Mesodermal cell (in vitro differentiated cells): Measurements from ENCODE around the gene SERTAD2.

Experiments used
- H3K27ac ChIP-seq: 2 replicates; pipeline ENCODE4 v1.7.0; 2013; ENCODE audit warnings: mild to moderate bottlenecking, low read depth, low read length, moderate library complexity; ENCODE audit not compliant: severe bottlenecking
- H3K36me3 ChIP-seq: 2 replicates; pipeline ENCODE4 v1.7.1; 2013; ENCODE audit warnings: mild to moderate bottlenecking, low read length, moderate library complexity; ENCODE audit not compliant: control insufficient read depth, insufficient read depth
- H3K4me1 ChIP-seq: one replicate; pipeline ENCODE4 v1.7.1; 2013; ENCODE audit warnings: mild to moderate bottlenecking, low read length; ENCODE audit not compliant: insufficient read depth, control insufficient read depth, poor library complexity, severe bottlenecking
- H3K4me3 ChIP-seq: 2 replicates; pipeline ENCODE4 v1.7.0; 2013; ENCODE audit warnings: low read length, control low read depth, mild to moderate bottlenecking; ENCODE audit not compliant: insufficient read depth, poor library complexity, severe bottlenecking; ENCODE audit errors: extremely low read depth
- H3K9me3 ChIP-seq: 2 replicates; pipeline ENCODE4 v1.7.1; 2013; ENCODE audit warnings: mild to moderate bottlenecking, low read length, moderate library complexity; ENCODE audit not compliant: control insufficient read depth
- WGBS, 2 experiments: methylation state at CpG; one replicate each; pipeline ENCODE4 v1.1.5; 2013; ENCODE audit warnings: missing lambda C conversion rate in 2 of 2; ENCODE audit not compliant: insufficient coverage in 2 of 2; 5-methylcytosine and 5-hydroxymethylcytosine counted together

The SERTAD2 gene

GRCh38 chr2:64635976-64636911, 17.5 kb downstream of the SERTAD2 start:
- peaks cover 68% of the 10 kb centered on the region for H3K36me3 ChIP-seq
- H3K9me3 ChIP-seq, result no peaks in the 10 kb centered on the region
- H3K27ac ChIP-seq, result no peak overlapping the region
- peaks cover 30% of the 10 kb centered on the region for H3K4me1 ChIP-seq
- H3K4me3 ChIP-seq, result no peak overlapping the region
- 92 to 96% methylated on average over 32 to 34 of the region's 38 CpGs for WGBS, 2 experiments

- Histone ChIP-seq H3K4me3 (no peak overlapping the region), H3K4me1 (peaks cover 16% of the 10 kb centered on the region), H3K36me3 (peaks cover 68% of the 10 kb centered on the region), H3K27ac (no peak overlapping the region), H3K9me3 (no peaks in the 10 kb centered on the region)
- 80 to 90% methylated on average over 7 of the region's 11 CpGs for WGBS, 2 experiments
These were observed 19.1 kb downstream of the SERTAD2 start for GRCh38 chr2:64634345-64635267.

- Histone ChIP-seq H3K9me3 (no peaks in the 10 kb centered on the region), H3K27ac (no peak overlapping the region), H3K4me1 (peaks cover 14% of the 10 kb centered on the region), H3K4me3 (no peak overlapping the region), H3K36me3 (peaks cover 68% of the 10 kb centered on the region)
- WGBS, 2 experiments, result 96 to 97% methylated on average over 3 to 4 of the region's 9 CpGs
These were observed 20.6 kb downstream of the SERTAD2 start for GRCh38 chr2:64632835-64633819.

DNA sequence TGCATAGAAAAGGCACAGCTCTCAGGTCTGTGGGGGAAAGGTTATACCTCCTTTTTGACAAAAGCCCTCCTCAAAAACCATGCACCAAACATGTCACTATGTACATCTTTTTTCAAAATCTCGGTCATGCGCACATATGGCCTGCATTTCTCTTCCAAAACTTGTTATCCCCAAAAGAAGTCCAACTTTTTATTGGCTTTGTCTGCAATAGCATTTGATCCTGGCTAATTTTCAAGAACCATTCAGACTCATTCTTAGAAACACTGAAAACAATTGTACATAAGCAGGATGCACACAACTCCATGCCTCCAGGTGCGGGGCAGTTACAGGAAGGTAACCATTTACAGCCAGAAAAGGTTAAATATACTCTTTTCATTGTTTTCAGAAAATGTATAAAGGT, 21.9 kb downstream of the SERTAD2 start:
- peaks cover 2% of the 10 kb centered on the region for H3K4me1 ChIP-seq
- H3K4me3 ChIP-seq, result no peak overlapping the region
- H3K36me3 ChIP-seq, result peaks cover 60% of the 10 kb centered on the region
- H3K9me3 ChIP-seq, result no peaks in the 10 kb centered on the region
- no peak overlapping the region for H3K27ac ChIP-seq
- 100% methylated on average over 2 to 3 of the region's 3 CpGs for WGBS, 2 experiments

- Histone ChIP-seq H3K36me3 (peaks cover 50% of the 10 kb centered on the region), H3K4me3 (no peak overlapping the region), H3K9me3 (no peaks in the 10 kb centered on the region), H3K27ac (no peak overlapping the region), H3K4me1 (no peaks in the 10 kb centered on the region)
- 99% methylated on average over 8 to 10 of the region's 10 CpGs for WGBS, 2 experiments
These were observed 23.0 kb downstream of the SERTAD2 start for GRCh38 chr2:64630752-64631151.

DNA sequence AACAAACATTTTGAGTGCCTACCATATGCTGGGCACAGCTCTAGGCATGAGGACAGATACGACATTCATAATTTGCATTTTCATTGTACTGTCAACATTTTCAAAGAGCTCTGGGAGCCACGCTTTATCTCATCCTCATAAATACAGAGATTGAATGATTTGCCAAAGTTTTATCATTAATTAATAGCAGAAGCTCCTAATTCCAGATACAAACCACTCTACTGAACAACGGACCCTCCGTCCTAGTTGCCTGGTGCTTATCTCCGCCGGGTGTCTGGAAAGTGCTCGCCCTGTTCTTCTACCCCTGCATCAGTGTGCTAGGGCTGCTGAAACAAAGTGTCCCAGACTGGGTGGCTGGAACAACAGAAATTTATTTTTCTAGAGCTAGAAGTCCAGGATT, 23.8 kb downstream of the SERTAD2 start:
- Histone ChIP-seq H3K36me3 (peaks cover 41% of the 10 kb centered on the region), H3K4me3 (no peak overlapping the region), H3K4me1 (no peaks in the 10 kb centered on the region), H3K27ac (no peak overlapping the region), H3K9me3 (no peaks in the 10 kb centered on the region)
- 97 to 98% methylated on average over 6 to 7 of the region's 7 CpGs for WGBS, 2 experiments

DNA sequence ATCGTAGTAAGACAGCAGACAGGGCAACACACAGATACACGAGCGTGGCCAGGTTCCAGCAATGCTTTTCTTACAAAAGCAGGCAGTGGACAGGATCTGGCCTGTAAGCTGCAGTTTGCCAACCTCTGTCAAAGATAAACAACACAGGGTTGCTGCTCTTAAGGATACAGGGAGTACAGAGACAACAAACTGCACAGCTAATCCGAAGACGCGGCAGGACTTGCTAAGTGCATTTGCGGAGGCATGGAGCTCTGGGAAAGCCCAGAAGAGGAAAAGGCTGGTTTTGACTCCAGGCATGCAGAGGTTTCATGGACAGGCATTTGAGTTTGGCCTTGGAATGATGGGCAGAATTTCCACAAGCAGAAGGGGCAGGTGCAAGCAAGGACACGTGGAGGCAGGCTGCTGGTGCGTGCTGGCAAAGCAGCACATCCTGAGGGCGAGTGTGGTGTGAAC, 24.4 kb downstream of the SERTAD2 start:
- Histone ChIP-seq H3K4me3 (no peak overlapping the region), H3K36me3 (peaks cover 36% of the 10 kb centered on the region)
- WGBS, 2 experiments, result 94 to 99% methylated on average over 9 to 10 of the region's 10 CpGs

GRCh38 chr2:64627860-64628841, 25.6 kb downstream of the SERTAD2 start:
- H3K27ac ChIP-seq, result peak overlapping the region; percentile 16
- H3K4me1 ChIP-seq, result peaks cover 5% of the 10 kb centered on the region
- H3K9me3 ChIP-seq, result no peaks in the 10 kb centered on the region
- H3K36me3 ChIP-seq, result peaks cover 24% of the 10 kb centered on the region
- no peak overlapping the region for H3K4me3 ChIP-seq
- WGBS, 2 experiments, result 94 to 95% methylated on average over 12 to 13 of the region's 14 CpGs

More for the DNA sequence above, 24.4 kb downstream of the SERTAD2 start:
- no peaks in the 10 kb centered on the region for H3K9me3 ChIP-seq
- H3K4me1 ChIP-seq, result no peaks in the 10 kb centered on the region
- H3K27ac ChIP-seq, result no peak overlapping the region
